Pancreas (tissue), 10 donors: ENCODE data around the gene CKLF. TPM values are rescaled to one million over a fixed set of nuclear protein-coding genes. Genes with fewer than 3 reads are reported as not detected.
A peak's percentile ranks its signal among the peaks of the same experiment; 100 is the strongest.

Experiments
- ATAC-seq, 4 donors: fragments of 200-7000 bp; cut with Tn5 transposase; one replicate each; pipeline versions ENCODE4 v1.8.0 to v1.9.1; 2020; ENCODE audit warnings: mild to moderate bottlenecking in 4 of 4, moderate library complexity in 4 of 4
- DNase-seq, 6 donors: peaks; one replicate each; pipeline ENCODE4 v3.0.0-alpha.2; 2020
- FAIRE-seq: peaks from 2 replicates; lab custom pipeline; 2012; peaks lifted over from hg19 to GRCh38; lab: Jason Lieb, UNC
- H3K27ac ChIP-seq, 4 donors: fragments of 200-600 bp; sonication (generic); 1 replicate in 3 of 4; 2 replicates in 1 of 4; pipeline versions ENCODE4 v1.5.0 to v1.8.0; 2020
- H3K27me3 ChIP-seq, 4 donors: fragments of 200-600 bp; one replicate each; pipeline ENCODE4 v1.8.0; 2021
- H3K36me3 ChIP-seq, 3 donors: fragments of 200-600 bp; sonication (generic) in 1 of 3; one replicate each; pipeline versions ENCODE4 v1.5.0 to v1.8.0; 2020 to 2021
- H3K4me1 ChIP-seq, 3 donors: fragments of 200-600 bp; one replicate each; pipeline ENCODE4 v1.8.0; 2021
- H3K4me3 ChIP-seq, 4 donors: fragments of 200-600 bp; sonication (generic) in 2 of 4; one replicate each; pipeline versions ENCODE4 v1.5.0 to v1.8.0; 2020 to 2021
- H3K9me3 ChIP-seq, 4 donors: fragments of 200-600 bp; one replicate each; pipeline ENCODE4 v1.8.0; 2021
- WGBS, 2 donors: extraction: QIAGEN DNeasy Blood & Tissue Kit; methylation state at CpG; one replicate each; pipeline ENCODE4 v1.1.7; 2013; 5-methylcytosine and 5-hydroxymethylcytosine counted together
- intact Hi-C, 3 donors: fragments of 100-400 bp; cut with DNase I; formaldehyde crosslinking; loops; one replicate each; pipeline versions ENCODE4 v1.11.1 to v1.14.2; 2022
- polyA plus RNA-seq, 2 donors: library from polyadenylated mRNA; stranded (reverse); fragments of 200-250 nt; gene quantifications; one replicate each; pipeline ENCODE4 v1.2.3, GENCODE V29; 2013
- total RNA-seq, 6 donors: library from RNA; stranded (reverse); fragmentation: NEBNext Ultra II Directional in 4 of 6; extraction: Animal tissue kit (Norgen Biotek cat#: 25700) in 4 of 6; gene quantifications; one replicate each; pipeline versions ENCODE4 v1.2.1 to v1.2.4, GENCODE V29; 2021 to 2023
- TF ChIP-seq, protein P1 (sequence below), 4 donors: fragments of 200-600 bp; sonication (generic) in 3 of 4; IDR thresholded peaks; one replicate each; pipeline versions ENCODE4 v1.5.0 to v1.8.0; 2021; ENCODE audit warnings: antibody characterized with exemption in 4 of 4
- donor health status: healthy with polysubstance abuse.
- donor health status: DM: no; HTN: no; CAD: no; lungs with moderate emphysema.
- donor health status: DM: no; HTN: no; CAD: no.
- donor health status: control.
- donor health status: control.
- donor health status: Bipolar disorder and iron deficiency.
- donor health status: DM: yes; HTN: yes; CAD: no.
- donor health status: DM: no; HTN: no; CAD: no.
- donor health status: DM: no; HTN: no; CAD: no.
- donor health status: DM: yes; HTN: yes; CAD: no.

The CKLF gene
- total and polyA plus RNA-seq, 8 donors = 5.9 to 26.1 (median 11.0) TPM

DNA sequence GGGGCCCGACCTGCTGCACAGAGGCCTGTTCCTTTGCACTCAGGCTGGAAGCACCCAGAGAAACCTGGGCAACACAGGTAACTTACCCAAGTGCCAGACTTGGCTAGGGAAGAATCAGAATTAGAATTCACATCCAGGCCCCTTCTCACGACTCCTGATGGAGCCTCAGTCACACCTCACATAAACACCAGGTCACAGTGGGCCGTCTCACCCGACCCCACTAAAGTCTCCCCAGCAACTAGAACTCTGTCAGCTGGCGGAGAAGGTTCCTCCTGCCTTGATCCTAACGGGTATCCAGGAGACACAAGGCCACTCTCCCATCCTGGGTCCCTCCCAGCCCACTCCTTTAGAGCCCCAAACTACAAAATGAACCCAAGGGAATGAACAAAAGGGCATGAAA is 8.8 kb upstream of the CKLF start:
- Histone ChIP-seq H3K27ac (no peak overlapping the region), H3K36me3 (peaks cover 0 to 10% (median 0%) of the 10 kb centered on the region in 3 donors), H3K9me3 (no peaks in the 10 kb centered on the region), H3K27me3 (no peaks in the 10 kb centered on the region), H3K4me3 (no peak overlapping the region), H3K4me1 (peaks cover 0 to 2% (median under 1%) of the 10 kb centered on the region in 3 donors)
- ATAC-seq (no peak), FAIRE-seq (no peak), DNase-seq (no peak)
- WGBS, 2 donors = 81% methylated on average over 6 of the region's 6 CpGs
- TF ChIP-seq, protein P1, sequence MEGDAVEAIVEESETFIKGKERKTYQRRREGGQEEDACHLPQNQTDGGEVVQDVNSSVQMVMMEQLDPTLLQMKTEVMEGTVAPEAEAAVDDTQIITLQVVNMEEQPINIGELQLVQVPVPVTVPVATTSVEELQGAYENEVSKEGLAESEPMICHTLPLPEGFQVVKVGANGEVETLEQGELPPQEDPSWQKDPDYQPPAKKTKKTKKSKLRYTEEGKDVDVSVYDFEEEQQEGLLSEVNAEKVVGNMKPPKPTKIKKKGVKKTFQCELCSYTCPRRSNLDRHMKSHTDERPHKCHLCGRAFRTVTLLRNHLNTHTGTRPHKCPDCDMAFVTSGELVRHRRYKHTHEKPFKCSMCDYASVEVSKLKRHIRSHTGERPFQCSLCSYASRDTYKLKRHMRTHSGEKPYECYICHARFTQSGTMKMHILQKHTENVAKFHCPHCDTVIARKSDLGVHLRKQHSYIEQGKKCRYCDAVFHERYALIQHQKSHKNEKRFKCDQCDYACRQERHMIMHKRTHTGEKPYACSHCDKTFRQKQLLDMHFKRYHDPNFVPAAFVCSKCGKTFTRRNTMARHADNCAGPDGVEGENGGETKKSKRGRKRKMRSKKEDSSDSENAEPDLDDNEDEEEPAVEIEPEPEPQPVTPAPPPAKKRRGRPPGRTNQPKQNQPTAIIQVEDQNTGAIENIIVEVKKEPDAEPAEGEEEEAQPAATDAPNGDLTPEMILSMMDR (IDR thresholded peaks at IDR 0.05) = no peak
- intact Hi-C loops = no loop called here

DNA sequence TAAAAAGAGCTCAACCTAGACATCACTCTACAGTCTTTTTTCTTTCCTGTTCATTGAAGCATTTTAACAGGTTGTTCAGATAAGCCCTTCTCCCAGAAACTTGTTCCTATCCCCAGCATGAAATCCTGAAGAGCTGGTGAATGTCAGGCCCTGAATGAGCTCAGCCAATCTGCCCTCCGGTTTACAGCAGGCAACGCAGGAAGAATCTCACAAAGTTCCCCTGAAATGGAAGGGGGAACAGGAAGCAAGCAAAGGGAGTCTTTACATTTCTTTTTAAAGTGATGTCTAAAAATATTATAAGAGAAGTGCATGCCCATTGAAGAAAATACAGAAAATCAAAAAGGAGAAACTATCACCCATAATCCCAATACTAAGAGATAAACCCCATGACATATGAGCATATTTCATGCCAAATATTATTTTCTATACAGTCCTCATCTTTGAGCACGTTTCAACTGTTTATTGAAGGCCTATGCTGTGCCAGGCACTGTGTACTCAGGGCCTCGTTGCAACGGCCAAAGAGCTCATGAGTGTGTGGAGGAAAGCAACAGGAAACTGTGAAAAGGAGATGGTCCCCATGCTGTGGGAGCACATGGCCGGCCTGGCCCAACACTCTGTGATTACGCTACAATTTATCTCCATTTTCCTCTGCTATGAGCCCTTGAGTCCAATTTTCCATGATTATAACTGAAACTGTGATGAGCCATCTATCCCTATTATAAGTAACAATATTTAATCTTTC is 8.2 kb upstream of the CKLF start:
- no peak overlapping the region for H3K4me3 ChIP-seq
- TF ChIP-seq, protein P1 (IDR thresholded peaks at IDR 0.05) = no peak
- no peaks in the 10 kb centered on the region for H3K9me3 ChIP-seq
- peaks cover 0 to 8% (median 7%) of the 10 kb centered on the region in 3 donors for H3K4me1 ChIP-seq
- ATAC-seq (no peak), FAIRE-seq (no peak), DNase-seq (no peak)
- intact Hi-C loops = no loop called here
- H3K27ac ChIP-seq = no peak overlapping the region
- peaks cover 0 to 10% (median 0%) of the 10 kb centered on the region in 3 donors for H3K36me3 ChIP-seq
- WGBS, 2 donors = 79 to 80% methylated on average over 7 of the region's 7 CpGs
- no peaks in the 10 kb centered on the region for H3K27me3 ChIP-seq

DNA sequence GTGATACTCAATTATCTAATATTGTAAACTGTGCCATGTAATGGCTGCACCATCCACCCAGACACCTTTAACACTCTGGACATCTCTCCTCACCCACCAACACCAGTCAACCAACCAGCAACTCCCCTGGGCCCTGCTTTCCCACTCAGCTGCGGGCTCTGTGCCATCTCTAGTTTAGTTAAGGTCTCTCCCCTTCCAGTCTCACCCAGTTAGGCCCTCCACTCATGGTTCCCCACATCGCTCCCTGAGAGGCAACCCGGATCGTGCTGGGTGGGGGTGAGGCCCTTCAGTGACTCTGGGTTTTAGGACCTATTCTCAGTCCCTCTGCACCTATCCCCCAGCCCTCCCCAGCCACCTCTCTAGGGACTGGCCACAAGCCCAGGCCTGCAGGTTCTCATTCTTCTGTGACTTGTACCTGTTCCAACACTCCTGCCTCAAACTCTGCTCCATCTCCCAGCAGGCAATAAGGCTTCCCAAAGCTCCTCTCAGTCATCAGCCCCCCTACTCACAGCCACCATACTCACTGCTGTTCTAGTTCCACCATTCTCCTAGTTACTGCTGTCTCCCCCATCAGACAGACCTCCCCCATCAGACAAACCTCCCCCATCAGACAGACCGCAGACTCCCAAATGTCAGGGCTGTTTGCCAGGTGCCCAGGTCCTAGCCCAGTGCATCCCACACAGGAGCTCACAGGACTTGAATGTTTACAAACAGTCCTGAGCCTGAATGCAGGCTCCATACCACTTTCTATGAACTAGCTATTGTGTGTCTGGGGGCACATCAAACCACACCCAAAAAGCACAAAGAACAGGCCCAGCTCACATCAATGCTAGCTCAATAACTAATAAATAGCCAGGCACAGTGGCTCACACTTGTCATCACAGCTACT is 5.0 kb upstream of the CKLF start:
- TF ChIP-seq, protein P1 (IDR thresholded peaks at IDR 0.05) = no peak
- no peaks in the 10 kb centered on the region for H3K9me3 ChIP-seq
- WGBS, 2 donors = 94 to 95% methylated on average over 5 of the region's 5 CpGs
- H3K36me3 ChIP-seq = no peaks in the 10 kb centered on the region
- H3K4me1 ChIP-seq = peaks cover 0 to 19% (median 15%) of the 10 kb centered on the region in 3 donors
- DNase-seq = no peak
- FAIRE-seq = no peak
- no peak for ATAC-seq
- H3K27ac ChIP-seq = peak overlapping the region in 2 of 4 donors; percentile 9 to 96
- intact Hi-C loops = no loop called here
- H3K4me3 ChIP-seq = no peak overlapping the region
- H3K27me3 ChIP-seq = no peaks in the 10 kb centered on the region

DNA sequence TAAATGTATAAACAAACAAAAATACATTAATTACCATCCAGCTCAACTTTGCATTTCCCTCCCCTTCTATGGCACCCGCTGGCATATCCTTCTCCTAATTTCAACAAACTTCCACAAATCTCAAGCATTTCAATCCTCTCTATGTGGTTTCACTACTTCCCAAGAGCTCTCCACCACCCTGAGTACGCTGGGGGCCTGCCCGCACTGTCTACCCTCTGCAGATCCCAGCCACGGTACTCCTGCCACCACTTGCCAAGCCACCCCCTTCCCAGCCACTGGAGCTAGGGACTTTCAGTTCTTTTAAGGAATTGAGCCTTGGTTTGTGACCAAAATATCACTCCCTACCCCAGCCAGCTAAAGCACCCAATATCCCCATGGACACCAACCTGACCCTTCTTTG is 4.3 kb upstream of the CKLF start:
- intact Hi-C loops = no loop called here
- H3K9me3 ChIP-seq = no peaks in the 10 kb centered on the region
- WGBS, 2 donors = 93 to 100% methylated on average over 4 of the region's 4 CpGs
- no peak overlapping the region for H3K4me3 ChIP-seq
- TF ChIP-seq, protein P1 (IDR thresholded peaks at IDR 0.05) = no peak
- no peaks in the 10 kb centered on the region for H3K36me3 ChIP-seq
- no peaks in the 10 kb centered on the region for H3K27me3 ChIP-seq
- DNase-seq = no peak
- peaks cover 0 to 19% (median 18%) of the 10 kb centered on the region in 3 donors for H3K4me1 ChIP-seq
- no peak for FAIRE-seq
- H3K27ac ChIP-seq = peak overlapping the region in 2 of 4 donors; percentile 9 to 96
- no peak for ATAC-seq
